ES-I3 (cell line): ENCODE results near the gene MAN1C1.

Experiments
- H3K36me3 ChIP-seq: 2 replicates; pipeline ENCODE4 v1.6.1; 2013; ENCODE audit warnings: mild to moderate bottlenecking, low read length, control low read depth, moderate library complexity; ENCODE audit not compliant: insufficient read depth
- H3K4me1 ChIP-seq: 2 replicates; pipeline ENCODE4 v1.6.1; 2013; ENCODE audit warnings: mild to moderate bottlenecking, control low read depth, low read length; ENCODE audit not compliant: insufficient read depth
- H3K9ac ChIP-seq: 2 replicates; pipeline ENCODE4 v1.6.1; 2013; ENCODE audit warnings: low read depth, mild to moderate bottlenecking, low read length, moderate library complexity
- H3K9me3 ChIP-seq: 2 replicates; pipeline ENCODE4 v1.6.1; 2013; ENCODE audit warnings: mild to moderate bottlenecking, low read length, moderate library complexity; ENCODE audit not compliant: control insufficient read depth, insufficient read depth

MAN1C1 gene

GRCh38 chr1:25645637-25646400 is 29.2 kb downstream of the MAN1C1 start:
- Histone ChIP-seq H3K36me3 (no peaks in the 10 kb centered on the region), H3K4me1 (peaks cover 10% of the 10 kb centered on the region), H3K9ac (no peak overlapping the region), H3K9me3 (no peaks in the 10 kb centered on the region)

GRCh38 chr1:25647106-25647505 is 30.5 kb downstream of the MAN1C1 start:
- no peak overlapping the region for H3K9ac ChIP-seq
- no peaks in the 10 kb centered on the region for H3K9me3 ChIP-seq
- no peaks in the 10 kb centered on the region for H3K4me1 ChIP-seq
- no peaks in the 10 kb centered on the region for H3K36me3 ChIP-seq

GRCh38 chr1:25647863-25648262 is 31.3 kb downstream of the MAN1C1 start:
- Histone ChIP-seq H3K4me1 (no peaks in the 10 kb centered on the region), H3K36me3 (no peaks in the 10 kb centered on the region), H3K9me3 (no peaks in the 10 kb centered on the region), H3K9ac (no peak overlapping the region)

GRCh38 chr1:25648681-25649440 is 32.3 kb downstream of the MAN1C1 start:
- no peak overlapping the region for H3K9ac ChIP-seq
- no peaks in the 10 kb centered on the region for H3K4me1 ChIP-seq
- no peaks in the 10 kb centered on the region for H3K9me3 ChIP-seq
- no peaks in the 10 kb centered on the region for H3K36me3 ChIP-seq

- Histone ChIP-seq H3K9me3 (no peaks in the 10 kb centered on the region), H3K9ac (no peak overlapping the region), H3K4me1 (no peaks in the 10 kb centered on the region), H3K36me3 (no peaks in the 10 kb centered on the region; the same call in 1 of the 2 replicates)
Observed at GRCh38 chr1:25649505-25650288, 33.1 kb downstream of the MAN1C1 start.

- Histone ChIP-seq H3K36me3 (no peaks in the 10 kb centered on the region; the same call in 1 of the 2 replicates), H3K9ac (no peak overlapping the region), H3K4me1 (no peaks in the 10 kb centered on the region), H3K9me3 (no peaks in the 10 kb centered on the region)
Observed at GRCh38 chr1:25650289-25650576, 33.6 kb downstream of the MAN1C1 start.

- H3K36me3 ChIP-seq: no peaks in the 10 kb centered on the region; the same call in 1 of the 2 replicates
- H3K9me3 ChIP-seq: no peaks in the 10 kb centered on the region
- H3K9ac ChIP-seq: no peak overlapping the region
- no peaks in the 10 kb centered on the region for H3K4me1 ChIP-seq
Observed at GRCh38 chr1:25651036-25651640, 34.5 kb downstream of the MAN1C1 start.

GRCh38 chr1:25651824-25652741 is 35.5 kb downstream of the MAN1C1 start:
- Histone ChIP-seq H3K4me1 (no peaks in the 10 kb centered on the region), H3K9ac (no peak overlapping the region), H3K9me3 (no peaks in the 10 kb centered on the region), H3K36me3 (no peaks in the 10 kb centered on the region; the same call in 1 of the 2 replicates)

GRCh38 chr1:25653558-25653957 is 37.0 kb downstream of the MAN1C1 start:
- Histone ChIP-seq H3K36me3 (no peaks in the 10 kb centered on the region; the same call in 1 of the 2 replicates), H3K9ac (no peak overlapping the region), H3K9me3 (no peaks in the 10 kb centered on the region), H3K4me1 (no peaks in the 10 kb centered on the region)

- H3K9me3 ChIP-seq: no peaks in the 10 kb centered on the region
- H3K9ac ChIP-seq: no peak overlapping the region
- 0 out of 2 replicates have a peak, but pooled peaks cover 3% of the 10 kb centered on the region for H3K4me1 ChIP-seq
- H3K36me3 ChIP-seq: no peaks in the 10 kb centered on the region; the same call in 1 of the 2 replicates
Observed at GRCh38 chr1:25654109-25654660, 37.6 kb downstream of the MAN1C1 start.

- Histone ChIP-seq H3K4me1 (peaks cover 15% of the 10 kb centered on the region), H3K9ac (no peak overlapping the region), H3K36me3 (no peaks in the 10 kb centered on the region; the same call in 1 of the 2 replicates), H3K9me3 (no peaks in the 10 kb centered on the region)
Observed at GRCh38 chr1:25657121-25657882, 40.7 kb downstream of the MAN1C1 start.

- Histone ChIP-seq H3K4me1 (peaks cover 15% of the 10 kb centered on the region), H3K9ac (no peak overlapping the region), H3K9me3 (no peaks in the 10 kb centered on the region), H3K36me3 (no peaks in the 10 kb centered on the region; the same call in 1 of the 2 replicates)
Observed at GRCh38 chr1:25657883-25658760, 41.5 kb downstream of the MAN1C1 start.
